HG03457 (cell line): Measurements from ENCODE around the gene ZFP91.

ENCODE experiments used
- ATAC-seq: cut with Tn5 transposase; IDR thresholded peaks from one replicate; pipeline ENCODE4 v1.9.1; 2021; ENCODE audit warnings: moderate number of reproducible peaks; ENCODE audit not compliant: unreplicated experiment

The ZFP91 gene

GRCh38 chr11:58580311-58580710, 1.4 kb downstream of the ZFP91 start:
- no peak for ATAC-seq

- ATAC-seq: no peak
These were observed 3.6 kb downstream of the ZFP91 start for GRCh38 chr11:58582437-58582836.

GRCh38 chr11:58586998-58587397, 8.1 kb downstream of the ZFP91 start:
- no peak for ATAC-seq

GRCh38 chr11:58591659-58592058, 12.8 kb downstream of the ZFP91 start:
- no peak for ATAC-seq

GRCh38 chr11:58592760-58593472, 14.1 kb downstream of the ZFP91 start:
- no peak for ATAC-seq

GRCh38 chr11:58594826-58595225, 16.0 kb downstream of the ZFP91 start:
- no peak for ATAC-seq

- no peak for ATAC-seq
These were observed 17.8 kb downstream of the ZFP91 start for GRCh38 chr11:58596621-58597020.

GRCh38 chr11:58597486-58598144, 18.8 kb downstream of the ZFP91 start:
- ATAC-seq: no peak

- ATAC-seq: no peak
These were observed 21.6 kb downstream of the ZFP91 start for GRCh38 chr11:58600510-58600909.

- ATAC-seq: no peak
These were observed 28.3 kb downstream of the ZFP91 start for GRCh38 chr11:58606930-58607714.

GRCh38 chr11:58608331-58608730, 29.5 kb downstream of the ZFP91 start:
- no peak for ATAC-seq

- ATAC-seq: no peak
These were observed 30.9 kb downstream of the ZFP91 start for GRCh38 chr11:58609723-58610122.

- no peak for ATAC-seq
These were observed 34.4 kb downstream of the ZFP91 start for GRCh38 chr11:58613228-58613627.

- no peak for ATAC-seq
These were observed 36.7 kb downstream of the ZFP91 start for GRCh38 chr11:58615559-58615958.

GRCh38 chr11:58616594-58616993, 37.7 kb downstream of the ZFP91 start:
- no peak for ATAC-seq

- ATAC-seq: no peak
These were observed 39.2 kb downstream of the ZFP91 start for GRCh38 chr11:58617976-58618557.

- no peak for ATAC-seq
These were observed 42.9 kb downstream of the ZFP91 start for GRCh38 chr11:58621586-58622262.

GRCh38 chr11:58622344-58622743, 43.5 kb downstream of the ZFP91 start, which contains the start of gene CNTF:
TSS of gene CNTF (plus strand) at chr11:58622665. CDS start at chr11:58622753, 88 bp downstream.
- ATAC-seq: no peak

- ATAC-seq: no peak
These were observed 46.2 kb downstream of the ZFP91 start for GRCh38 chr11:58625086-58625485.

- ATAC-seq: no peak
These were observed 47.1 kb downstream of the ZFP91 start for GRCh38 chr11:58625826-58626460.
